ENCODE measurements around the gene DNAJC6.
"Not testable (repeated sequence)": the region's sequence is repeated elsewhere in the genome, so short reads cannot be mapped to it uniquely, and the experiment has no call there.

The DNAJC6 gene

DNA sequence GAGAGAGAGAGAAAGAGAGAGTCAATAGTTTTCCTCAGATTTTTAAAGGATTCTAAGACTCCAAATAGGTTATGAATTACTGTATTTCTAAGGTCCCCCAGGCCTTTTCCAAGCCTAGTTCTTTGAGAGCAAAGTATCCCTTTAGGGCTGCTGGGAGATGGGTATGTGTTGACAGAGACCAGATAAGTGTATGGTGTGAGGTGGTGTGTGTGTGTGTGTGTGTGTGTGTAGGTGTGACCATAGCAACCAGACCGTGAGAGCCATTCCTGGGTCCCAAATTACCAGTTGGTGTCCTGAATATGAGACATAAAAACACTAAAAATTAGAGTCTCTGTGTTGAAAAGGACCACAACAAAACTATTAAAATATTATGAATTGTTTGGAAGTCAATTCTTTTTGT, 41.7 kb upstream of the DNAJC6 start:
- no peak overlapping the region for H3K4me2 ChIP-seq
- no peak overlapping the region for H3K4me3 ChIP-seq
- peaks cover 10% of the 10 kb centered on the region for H3K4me1 ChIP-seq
- no peak overlapping the region for H3K27ac ChIP-seq
- H3K27me3 ChIP-seq, result peaks cover 26% of the 10 kb centered on the region
- TF ChIP-seq Cebpa-rat (IDR thresholded peaks at IDR 0.05), result no peak
- H4K20me1 ChIP-seq, result no peaks in the 10 kb centered on the region
- no peaks in the 10 kb centered on the region for H3K9me3 ChIP-seq
- H3K36me3 ChIP-seq, result no peaks in the 10 kb centered on the region
- H3K9ac ChIP-seq, result no peak overlapping the region

GRCh38 chr1:65269612-65270011, 39.7 kb upstream of the DNAJC6 start:
- no peak for TF ChIP-seq Cebpa-rat (IDR thresholded peaks at IDR 0.05)
- Histone ChIP-seq H3K36me3 (no peaks in the 10 kb centered on the region), H3K27ac (no peak overlapping the region), H3K9me3 (no peaks in the 10 kb centered on the region), H3K4me3 (no peak overlapping the region), H3K4me1 (peaks cover 10% of the 10 kb centered on the region), H3K27me3 (peaks cover 18% of the 10 kb centered on the region), H3K9ac (no peak overlapping the region), H3K4me2 (no peak overlapping the region), H4K20me1 (no peaks in the 10 kb centered on the region)

- TF ChIP-seq Cebpa-rat (IDR thresholded peaks at IDR 0.05), result no peak
- H3K36me3 ChIP-seq, result no peaks in the 10 kb centered on the region
Measured at GRCh38 chr1:65276197-65276939, 33.0 kb upstream of the DNAJC6 start.

GRCh38 chr1:65277605-65278347, 31.6 kb upstream of the DNAJC6 start:
- Histone ChIP-seq H3K27me3 (no peaks in the 10 kb centered on the region), H3K9me3 (no peaks in the 10 kb centered on the region), H3K4me1 (peaks cover 7% of the 10 kb centered on the region), H3K4me3 (no peak overlapping the region), H3K4me2 (no peak overlapping the region), H3K27ac (no peak overlapping the region), H4K20me1 (no peaks in the 10 kb centered on the region), H3K36me3 (no peaks in the 10 kb centered on the region), H3K9ac (no peak overlapping the region)
- TF ChIP-seq Cebpa-rat (IDR thresholded peaks at IDR 0.05), result no peak

More at GRCh38 chr1:65276197-65276939, 33.0 kb upstream of the DNAJC6 start:
- Histone ChIP-seq H3K4me1 (peaks cover 7% of the 10 kb centered on the region), H4K20me1 (no peaks in the 10 kb centered on the region), H3K4me3 (no peak overlapping the region), H3K9ac (no peak overlapping the region), H3K27me3 (no peaks in the 10 kb centered on the region), H3K4me2 (no peak overlapping the region), H3K9me3 (no peaks in the 10 kb centered on the region), H3K27ac (no peak overlapping the region)

- Histone ChIP-seq H3K4me2 (no peak overlapping the region), H3K4me3 (no peak overlapping the region), H3K36me3 (no peaks in the 10 kb centered on the region), H3K9me3 (no peaks in the 10 kb centered on the region), H3K4me1 (peaks cover 7% of the 10 kb centered on the region), H4K20me1 (no peaks in the 10 kb centered on the region), H3K27me3 (no peaks in the 10 kb centered on the region), H3K9ac (no peak overlapping the region), H3K27ac (no peak overlapping the region)
- TF ChIP-seq Cebpa-rat (IDR thresholded peaks at IDR 0.05), result no peak
Measured at GRCh38 chr1:65278376-65279069, 30.8 kb upstream of the DNAJC6 start.

GRCh38 chr1:65279070-65279779, 30.1 kb upstream of the DNAJC6 start:
- TF ChIP-seq Cebpa-rat (IDR thresholded peaks at IDR 0.05), result no peak
- no peak overlapping the region for H3K4me3 ChIP-seq
- H3K4me2 ChIP-seq, result no peak overlapping the region
- no peak overlapping the region for H3K27ac ChIP-seq
- no peaks in the 10 kb centered on the region for H3K9me3 ChIP-seq
- no peaks in the 10 kb centered on the region for H3K27me3 ChIP-seq
- H4K20me1 ChIP-seq, result no peaks in the 10 kb centered on the region
- H3K4me1 ChIP-seq, result peaks cover 7% of the 10 kb centered on the region
- no peaks in the 10 kb centered on the region for H3K36me3 ChIP-seq
- H3K9ac ChIP-seq, result no peak overlapping the region

DNA sequence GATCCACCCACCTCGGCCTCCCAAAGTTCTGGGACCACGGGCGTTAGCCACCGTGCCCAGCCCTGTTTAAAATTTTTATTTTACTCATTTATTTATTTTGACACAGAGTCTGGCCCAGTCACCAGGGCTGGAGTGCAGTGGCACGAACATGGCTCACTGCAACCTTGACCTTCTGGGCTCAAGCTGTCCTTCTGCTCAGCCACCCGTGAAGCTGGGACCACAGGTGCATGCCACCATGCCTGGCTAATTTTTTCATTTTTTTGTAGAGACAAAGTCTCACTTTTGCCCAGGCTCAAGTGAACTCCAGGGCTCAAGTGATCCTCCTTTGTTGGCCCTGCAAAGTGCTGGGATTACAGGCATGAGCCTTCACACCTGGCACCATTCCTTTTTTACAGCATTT, 27.5 kb upstream of the DNAJC6 start:
- no peaks in the 10 kb centered on the region for H3K9me3 ChIP-seq
- no peak for TF ChIP-seq Cebpa-rat (IDR thresholded peaks at IDR 0.05)
- no peaks in the 10 kb centered on the region for H3K27me3 ChIP-seq
- no peak overlapping the region for H3K4me2 ChIP-seq
- no peaks in the 10 kb centered on the region for H4K20me1 ChIP-seq
- H3K4me3 ChIP-seq, result no peak overlapping the region
- peaks cover 7% of the 10 kb centered on the region for H3K4me1 ChIP-seq
- no peak overlapping the region for H3K9ac ChIP-seq
- no peaks in the 10 kb centered on the region for H3K36me3 ChIP-seq
- no peak overlapping the region for H3K27ac ChIP-seq

GRCh38 chr1:65284229-65284628, 25.1 kb upstream of the DNAJC6 start:
- H3K4me1 ChIP-seq, result peaks cover under 1% of the 10 kb centered on the region
- H3K4me3 ChIP-seq, result no peak overlapping the region
- H3K4me2 ChIP-seq, result no peak overlapping the region
- H3K9me3 ChIP-seq, result no peaks in the 10 kb centered on the region
- H3K9ac ChIP-seq, result no peak overlapping the region
- no peak for TF ChIP-seq Cebpa-rat (IDR thresholded peaks at IDR 0.05)
- H4K20me1 ChIP-seq, result no peaks in the 10 kb centered on the region
- no peaks in the 10 kb centered on the region for H3K27me3 ChIP-seq
- no peak overlapping the region for H3K27ac ChIP-seq
- H3K36me3 ChIP-seq, result no peaks in the 10 kb centered on the region

DNA sequence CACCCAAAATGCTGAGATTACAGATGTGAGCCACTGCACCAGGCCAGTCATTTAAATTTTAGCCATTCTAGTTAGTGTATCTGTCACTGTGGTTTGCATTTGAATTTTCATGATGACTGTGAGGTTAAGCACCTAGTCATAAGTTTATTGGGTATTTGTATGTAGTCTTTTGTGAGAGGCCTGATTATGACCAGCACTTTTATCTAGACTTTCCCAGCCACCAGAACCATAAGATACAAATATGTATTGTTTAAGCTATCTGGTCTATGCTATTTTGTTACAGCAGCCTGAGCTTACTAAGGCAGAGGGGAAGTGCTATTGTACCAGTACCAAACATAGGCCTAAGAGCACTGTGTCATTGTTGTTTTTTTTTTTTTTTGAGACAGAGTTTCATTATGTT, 19.9 kb upstream of the DNAJC6 start:
- Histone ChIP-seq H3K36me3 (no peaks in the 10 kb centered on the region), H3K4me3 (no peak overlapping the region), H4K20me1 (no peaks in the 10 kb centered on the region), H3K4me1 (no peaks in the 10 kb centered on the region), H3K9me3 (no peaks in the 10 kb centered on the region), H3K9ac (no peak overlapping the region), H3K4me2 (no peak overlapping the region), H3K27ac (no peak overlapping the region), H3K27me3 (no peaks in the 10 kb centered on the region)
- TF ChIP-seq Cebpa-rat (IDR thresholded peaks at IDR 0.05), result no peak

DNA sequence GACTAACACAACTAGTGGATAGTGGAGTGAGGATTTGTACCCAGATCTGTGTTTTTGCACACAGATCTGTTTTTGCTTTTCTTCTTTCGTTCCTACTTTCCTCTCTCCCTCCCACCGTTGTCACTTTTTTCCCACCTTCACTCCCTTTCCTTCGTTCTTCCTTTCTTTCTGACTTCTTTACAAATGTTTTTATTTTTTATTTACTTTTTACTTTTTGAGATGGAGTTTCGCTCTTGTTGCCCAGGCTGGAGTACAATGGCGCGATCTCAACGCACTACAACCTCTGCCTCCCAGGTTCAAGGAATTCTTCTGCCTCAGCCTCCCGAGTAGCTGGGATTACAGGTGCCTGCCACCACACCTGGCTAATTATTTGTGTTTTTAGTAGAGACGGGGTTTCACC, 17.5 kb upstream of the DNAJC6 start:
- not testable (repeated sequence) for H3K9ac ChIP-seq, H4K20me1 ChIP-seq, H3K4me2 ChIP-seq, H3K27ac ChIP-seq, H3K27me3 ChIP-seq, H3K4me3 ChIP-seq, H3K9me3 ChIP-seq, H3K36me3 ChIP-seq, H3K4me1 ChIP-seq

All from BLaER1 (cell line).